Mesendoderm (in vitro differentiated cells): ENCODE data around the gene PLA1A.

Experiments
- DNase-seq: peaks from one replicate; pipeline ENCODE4 v3.0.0; 2013
- H2AK5ac ChIP-seq: 2 replicates; pipeline ENCODE4 v1.6.1; 2013; ENCODE audit warnings: low read length, inconsistent platforms
- H2BK120ac ChIP-seq: 2 replicates; pipeline ENCODE4 v1.6.1; 2013; ENCODE audit warnings: low read depth, mild to moderate bottlenecking, low read length, moderate library complexity, mixed read lengths
- H2BK15ac ChIP-seq: replicated peaks from 2 replicates; pipeline ENCODE4 v1.6.1; 2013; ENCODE audit warnings: low read depth, mild to moderate bottlenecking, moderate library complexity
- H2BK5ac ChIP-seq: 2 replicates; pipeline ENCODE4 v1.6.1; 2013; ENCODE audit warnings: low read length, inconsistent platforms
- H3K18ac ChIP-seq: 2 replicates; pipeline ENCODE4 v1.6.1; 2013; ENCODE audit warnings: mild to moderate bottlenecking, low read length, mixed read lengths
- H3K23ac ChIP-seq: one replicate; pipeline ENCODE4 v1.6.1; 2013; ENCODE audit warnings: low read length
- H3K27ac ChIP-seq: 2 replicates; pipeline ENCODE4 v1.5.1; 2013; ENCODE audit warnings: low read depth, mild to moderate bottlenecking, inconsistent platforms, low read length, moderate library complexity
- H3K27me3 ChIP-seq: 2 replicates; pipeline ENCODE4 v1.6.1; 2013; ENCODE audit warnings: low read length, control low read depth, mild to moderate bottlenecking, inconsistent platforms; ENCODE audit not compliant: insufficient read depth, poor library complexity
- H3K36me3 ChIP-seq: 2 replicates; pipeline ENCODE4 v1.6.1; 2013; ENCODE audit warnings: low read length, inconsistent platforms; ENCODE audit not compliant: control insufficient read depth, insufficient read depth
- H3K4ac ChIP-seq: one replicate; pipeline ENCODE4 v1.6.1; 2013; ENCODE audit warnings: low read depth, mild to moderate bottlenecking, low read length, moderate library complexity
- H3K4me1 ChIP-seq: 2 replicates; pipeline ENCODE4 v1.6.1; 2013; ENCODE audit warnings: low read depth, low read length, inconsistent platforms; ENCODE audit not compliant: control insufficient read depth
- H3K4me2 ChIP-seq: 2 replicates; pipeline ENCODE4 v1.6.1; 2013; ENCODE audit warnings: low read length
- H3K4me3 ChIP-seq: 2 replicates; pipeline ENCODE4 v1.5.1; 2013; ENCODE audit warnings: mild to moderate bottlenecking, low read length
- H3K56ac ChIP-seq: one replicate; pipeline ENCODE4 v1.6.1; 2013; ENCODE audit warnings: low read length
- H3K79me1 ChIP-seq: 2 replicates; pipeline ENCODE4 v1.6.1; 2013; ENCODE audit warnings: low read length, inconsistent platforms
- H3K79me2 ChIP-seq: 2 replicates; pipeline ENCODE4 v1.6.1; 2013; ENCODE audit warnings: mild to moderate bottlenecking, low read length; ENCODE audit not compliant: control insufficient read depth, insufficient read depth
- H3K9ac ChIP-seq: 2 replicates; pipeline ENCODE4 v1.6.1; 2013; ENCODE audit warnings: low read length, inconsistent platforms
- H4K5ac ChIP-seq: one replicate; pipeline ENCODE4 v1.6.1; 2013; ENCODE audit warnings: low read length
- H4K8ac ChIP-seq: one replicate; pipeline ENCODE4 v1.6.1; 2013; ENCODE audit warnings: low read depth, mild to moderate bottlenecking, control low read depth, low read length, moderate library complexity
- WGBS: extraction: QIAGEN DNeasy Blood & Tissue Kit; methylation state at CpG from one replicate; pipeline ENCODE4 v1.1.7; 2013; ENCODE audit warnings: low lambda C conversion rate, missing lambda C conversion rate; ENCODE audit not compliant: insufficient coverage; ENCODE audit errors: extremely low coverage; 5-methylcytosine and 5-hydroxymethylcytosine counted together

The PLA1A gene

GRCh38 chr3:119630128-119630879 lies 32.6 kb downstream of the PLA1A start:
- H2BK5ac ChIP-seq = no peak overlapping the region
- no peak overlapping the region for H3K23ac ChIP-seq
- H3K4me3 ChIP-seq = no peak overlapping the region
- H3K4me2 ChIP-seq = no peak overlapping the region
- no peak overlapping the region for H4K5ac ChIP-seq
- no peaks in the 10 kb centered on the region for H3K27me3 ChIP-seq
- H3K56ac ChIP-seq = no peak overlapping the region
- H3K79me1 ChIP-seq = no peaks in the 10 kb centered on the region
- no CpG with 5 or more reads among the region's 8 CpGs for WGBS
- H3K9ac ChIP-seq = no peak overlapping the region
- no peak overlapping the region for H4K8ac ChIP-seq
- peaks cover 9% of the 10 kb centered on the region for H3K4me1 ChIP-seq
- peak; percentile 38 for DNase-seq
- no peak overlapping the region for H2AK5ac ChIP-seq
- no peak overlapping the region for H2BK15ac ChIP-seq
- H3K27ac ChIP-seq = no peak overlapping the region
- no peak overlapping the region for H3K18ac ChIP-seq
- no peaks in the 10 kb centered on the region for H3K79me2 ChIP-seq
- H3K4ac ChIP-seq = no peak overlapping the region
- no peaks in the 10 kb centered on the region for H3K36me3 ChIP-seq
- no peak overlapping the region for H2BK120ac ChIP-seq

GRCh38 chr3:119630880-119631329 lies 33.2 kb downstream of the PLA1A start:
- no peak overlapping the region for H4K8ac ChIP-seq
- no peak overlapping the region for H3K23ac ChIP-seq
- no peak overlapping the region for H2BK5ac ChIP-seq
- peaks cover 3% of the 10 kb centered on the region for H3K4me1 ChIP-seq
- H3K18ac ChIP-seq = no peak overlapping the region
- H3K36me3 ChIP-seq = no peaks in the 10 kb centered on the region
- no peak overlapping the region for H3K56ac ChIP-seq
- H4K5ac ChIP-seq = no peak overlapping the region
- no peaks in the 10 kb centered on the region for H3K27me3 ChIP-seq
- no peaks in the 10 kb centered on the region for H3K79me1 ChIP-seq
- H3K4me2 ChIP-seq = no peak overlapping the region
- no peak overlapping the region for H3K27ac ChIP-seq
- DNase-seq = no peak
- no peak overlapping the region for H3K4me3 ChIP-seq
- H3K4ac ChIP-seq = no peak overlapping the region
- no peak overlapping the region for H3K9ac ChIP-seq
- no peak overlapping the region for H2BK120ac ChIP-seq
- H3K79me2 ChIP-seq = no peaks in the 10 kb centered on the region
- H2BK15ac ChIP-seq = no peak overlapping the region
- no CpG with 5 or more reads among the region's 7 CpGs for WGBS
- H2AK5ac ChIP-seq = no peak overlapping the region

GRCh38 chr3:119631516-119631915 lies 33.8 kb downstream of the PLA1A start:
- no peak overlapping the region for H3K23ac ChIP-seq
- H3K79me2 ChIP-seq = no peaks in the 10 kb centered on the region
- H2BK15ac ChIP-seq = no peak overlapping the region
- no peaks in the 10 kb centered on the region for H3K27me3 ChIP-seq
- H3K36me3 ChIP-seq = no peaks in the 10 kb centered on the region
- H3K4me1 ChIP-seq = no peaks in the 10 kb centered on the region
- DNase-seq = no peak
- WGBS = no CpG with 5 or more reads among the region's 3 CpGs
- H3K79me1 ChIP-seq = no peaks in the 10 kb centered on the region
- H3K56ac ChIP-seq = no peak overlapping the region
- H3K4me2 ChIP-seq = no peak overlapping the region
- no peak overlapping the region for H3K18ac ChIP-seq
- no peak overlapping the region for H3K4ac ChIP-seq
- no peak overlapping the region for H2BK5ac ChIP-seq
- no peak overlapping the region for H2BK120ac ChIP-seq
- H4K5ac ChIP-seq = no peak overlapping the region
- H3K27ac ChIP-seq = no peak overlapping the region
- H2AK5ac ChIP-seq = no peak overlapping the region
- H3K9ac ChIP-seq = no peak overlapping the region
- H3K4me3 ChIP-seq = no peak overlapping the region
- no peak overlapping the region for H4K8ac ChIP-seq

GRCh38 chr3:119632216-119632615 lies 34.5 kb downstream of the PLA1A start:
- Histone ChIP-seq H3K79me1 (no peaks in the 10 kb centered on the region), H3K9ac (no peak overlapping the region), H2AK5ac (no peak overlapping the region), H3K79me2 (no peaks in the 10 kb centered on the region), H3K36me3 (no peaks in the 10 kb centered on the region), H3K23ac (no peak overlapping the region), H2BK5ac (no peak overlapping the region), H3K56ac (no peak overlapping the region), H2BK120ac (no peak overlapping the region), H3K27me3 (no peaks in the 10 kb centered on the region), H2BK15ac (no peak overlapping the region), H4K8ac (no peak overlapping the region), H3K4me2 (no peak overlapping the region), H3K4me3 (no peak overlapping the region), H3K4ac (no peak overlapping the region), H3K18ac (no peak overlapping the region), H3K4me1 (no peaks in the 10 kb centered on the region), H3K27ac (no peak overlapping the region), H4K5ac (no peak overlapping the region)
- no peak for DNase-seq
- no CpG with 5 or more reads among the region's 4 CpGs for WGBS

- no peak overlapping the region for H2BK120ac ChIP-seq
- H3K9ac ChIP-seq = no peak overlapping the region
- no peak overlapping the region for H4K8ac ChIP-seq
- H3K79me1 ChIP-seq = no peaks in the 10 kb centered on the region
- H3K27ac ChIP-seq = no peak overlapping the region
- no peak for DNase-seq
- no peak overlapping the region for H2BK5ac ChIP-seq
- H3K79me2 ChIP-seq = no peaks in the 10 kb centered on the region
- H3K23ac ChIP-seq = no peak overlapping the region
- no peaks in the 10 kb centered on the region for H3K4me1 ChIP-seq
- H3K4ac ChIP-seq = no peak overlapping the region
- no CpG with 5 or more reads among the region's 4 CpGs for WGBS
- no peaks in the 10 kb centered on the region for H3K36me3 ChIP-seq
- H3K56ac ChIP-seq = no peak overlapping the region
- H4K5ac ChIP-seq = no peak overlapping the region
- H3K27me3 ChIP-seq = no peaks in the 10 kb centered on the region
- H3K4me2 ChIP-seq = no peak overlapping the region
- H3K4me3 ChIP-seq = no peak overlapping the region
- H2BK15ac ChIP-seq = no peak overlapping the region
- H3K18ac ChIP-seq = no peak overlapping the region
- H2AK5ac ChIP-seq = no peak overlapping the region
These were observed 35.1 kb downstream of the PLA1A start for GRCh38 chr3:119632829-119633228.

- Histone ChIP-seq H3K4ac (no peak overlapping the region), H4K5ac (no peak overlapping the region), H3K4me3 (no peak overlapping the region)
These were observed 38.0 kb downstream of the PLA1A start for GRCh38 chr3:119635719-119636118.

More at GRCh38 chr3:119635719-119636118, 38.0 kb downstream of the PLA1A start:
- H3K79me2 ChIP-seq = no peaks in the 10 kb centered on the region
- no peak overlapping the region for H3K23ac ChIP-seq
- peaks cover 4% of the 10 kb centered on the region for H3K4me1 ChIP-seq
- H2AK5ac ChIP-seq = no peak overlapping the region
- H3K27me3 ChIP-seq = no peaks in the 10 kb centered on the region
- no peak overlapping the region for H3K4me2 ChIP-seq
- no peak overlapping the region for H3K18ac ChIP-seq
- H3K79me1 ChIP-seq = no peaks in the 10 kb centered on the region
- H3K56ac ChIP-seq = no peak overlapping the region
- H4K8ac ChIP-seq = no peak overlapping the region
- no peak overlapping the region for H2BK120ac ChIP-seq
- H3K36me3 ChIP-seq = no peaks in the 10 kb centered on the region
- no peak overlapping the region for H2BK5ac ChIP-seq
- no CpG with 5 or more reads among the region's 10 CpGs for WGBS
- peak; percentile 28 for DNase-seq
- no peak overlapping the region for H3K27ac ChIP-seq
- no peak overlapping the region for H2BK15ac ChIP-seq
- H3K9ac ChIP-seq = no peak overlapping the region
